ENCODE results near the gene HOXB7.

Gene HOXB7

DNA sequence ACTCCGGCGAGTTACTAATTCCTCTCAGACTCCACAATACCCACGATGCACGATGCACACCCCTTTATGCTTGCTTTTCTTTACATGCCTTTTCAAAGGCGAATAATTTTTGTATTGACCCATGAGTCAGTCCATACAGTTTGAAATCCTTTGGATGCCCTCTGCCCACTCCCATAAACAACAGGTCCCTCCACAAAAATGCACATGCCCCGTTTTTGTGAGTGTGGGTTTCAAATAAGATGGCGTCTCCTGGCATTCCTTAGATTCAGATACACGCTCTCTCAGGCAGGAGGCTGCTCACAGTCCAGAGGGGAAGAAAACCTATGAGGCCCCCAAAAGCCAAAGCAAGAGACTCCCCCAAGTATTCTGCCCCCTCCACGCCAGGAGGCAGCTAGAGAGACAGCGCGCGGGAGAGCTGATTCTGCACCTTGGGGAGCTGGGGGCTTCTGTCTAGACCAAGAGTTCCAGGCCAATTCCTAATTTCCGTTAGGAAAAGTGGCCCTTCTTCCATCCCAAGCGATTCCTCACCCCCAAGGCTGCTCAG is 34.9 kb upstream of the HOXB7 start:
- H3K4me3 ChIP-seq (ENCODE audit: low read depth, low read length), result no peak overlapping the region
- TF ChIP-seq, protein P1, sequence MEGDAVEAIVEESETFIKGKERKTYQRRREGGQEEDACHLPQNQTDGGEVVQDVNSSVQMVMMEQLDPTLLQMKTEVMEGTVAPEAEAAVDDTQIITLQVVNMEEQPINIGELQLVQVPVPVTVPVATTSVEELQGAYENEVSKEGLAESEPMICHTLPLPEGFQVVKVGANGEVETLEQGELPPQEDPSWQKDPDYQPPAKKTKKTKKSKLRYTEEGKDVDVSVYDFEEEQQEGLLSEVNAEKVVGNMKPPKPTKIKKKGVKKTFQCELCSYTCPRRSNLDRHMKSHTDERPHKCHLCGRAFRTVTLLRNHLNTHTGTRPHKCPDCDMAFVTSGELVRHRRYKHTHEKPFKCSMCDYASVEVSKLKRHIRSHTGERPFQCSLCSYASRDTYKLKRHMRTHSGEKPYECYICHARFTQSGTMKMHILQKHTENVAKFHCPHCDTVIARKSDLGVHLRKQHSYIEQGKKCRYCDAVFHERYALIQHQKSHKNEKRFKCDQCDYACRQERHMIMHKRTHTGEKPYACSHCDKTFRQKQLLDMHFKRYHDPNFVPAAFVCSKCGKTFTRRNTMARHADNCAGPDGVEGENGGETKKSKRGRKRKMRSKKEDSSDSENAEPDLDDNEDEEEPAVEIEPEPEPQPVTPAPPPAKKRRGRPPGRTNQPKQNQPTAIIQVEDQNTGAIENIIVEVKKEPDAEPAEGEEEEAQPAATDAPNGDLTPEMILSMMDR (IDR thresholded peaks at IDR 0.05; ENCODE audit: low read depth, low read length), result no peak

DNA sequence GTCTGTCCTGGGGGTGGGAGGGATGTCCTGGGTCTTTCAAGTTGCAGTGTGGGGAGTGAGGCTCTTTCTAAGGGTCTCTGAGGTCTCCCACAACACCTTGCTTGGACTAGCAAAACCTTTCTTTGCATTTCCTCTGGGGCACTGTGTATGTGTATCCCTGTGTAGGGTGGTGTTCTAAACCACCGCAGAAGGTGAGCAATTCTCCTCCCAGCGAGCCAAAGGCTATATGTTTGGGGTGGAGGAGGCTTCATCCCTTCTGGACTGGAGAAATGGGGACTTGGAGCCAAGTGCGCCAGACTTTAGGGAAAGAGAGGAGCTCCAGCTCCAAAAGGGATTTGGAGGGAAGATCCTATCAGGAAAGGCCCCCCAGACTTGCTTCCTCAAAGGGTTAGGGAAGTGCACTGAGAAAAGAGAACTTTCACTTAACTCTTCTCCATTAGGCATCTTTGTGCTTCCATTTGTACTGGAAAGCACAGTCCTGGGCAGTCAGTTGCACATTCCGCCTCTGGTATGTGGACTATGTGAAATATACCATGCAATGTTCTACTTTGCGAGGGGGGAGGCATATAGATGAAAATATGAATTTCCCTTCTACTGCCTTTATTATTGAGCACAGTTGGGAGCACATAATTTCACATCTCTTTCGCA is 34.2 kb upstream of the HOXB7 start:
- TF ChIP-seq, protein P1 (IDR thresholded peaks at IDR 0.05; ENCODE audit: low read depth, low read length), result no peak

DNA sequence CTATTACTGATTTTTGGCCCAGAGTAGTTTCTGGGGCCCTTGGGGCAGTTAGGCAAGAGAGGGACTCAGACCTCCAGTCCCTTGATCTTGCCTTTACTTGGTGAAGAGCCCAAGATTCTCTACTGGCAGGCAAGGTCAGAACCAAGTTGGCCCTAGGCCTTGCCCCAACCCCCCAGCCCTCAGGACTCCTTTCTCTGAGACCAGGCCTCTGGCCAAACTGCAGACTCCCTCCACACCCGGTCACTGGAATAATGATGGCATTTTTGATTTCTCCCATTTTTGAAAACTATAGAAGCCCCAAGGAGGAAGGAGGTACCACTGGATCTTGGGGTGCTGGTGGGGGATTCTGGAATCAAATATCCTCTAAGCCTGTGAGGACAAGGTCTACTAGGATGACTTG is 33.3 kb upstream of the HOXB7 start:
- H3K4me3 ChIP-seq (ENCODE audit: low read depth, low read length), result no peak overlapping the region
- TF ChIP-seq, protein P1 (IDR thresholded peaks at IDR 0.05; ENCODE audit: low read depth, low read length), result no peak

More for the DNA sequence above, 34.2 kb upstream of the HOXB7 start:
- H3K4me3 ChIP-seq (ENCODE audit: low read depth, low read length), result no peak overlapping the region

DNA sequence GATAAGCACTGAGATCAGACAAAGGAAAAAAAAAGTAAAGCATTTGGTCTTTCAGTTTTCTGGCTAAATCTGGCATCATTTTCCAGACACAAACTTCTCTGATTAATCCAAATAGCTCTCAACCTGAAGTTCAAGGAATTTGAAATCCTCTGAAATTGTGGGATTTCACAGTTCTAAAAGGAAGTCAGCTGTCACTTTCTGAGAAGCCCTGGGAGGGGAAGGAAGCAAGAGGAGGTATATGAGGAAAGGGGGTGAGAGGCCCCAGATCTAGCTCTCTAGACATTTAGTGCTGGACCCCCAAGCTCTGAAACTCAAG is 32.8 kb upstream of the HOXB7 start:
- TF ChIP-seq, protein P1 (IDR thresholded peaks at IDR 0.05; ENCODE audit: low read depth, low read length), result no peak
- no peak overlapping the region for H3K4me3 ChIP-seq (ENCODE audit: low read depth, low read length)

DNA sequence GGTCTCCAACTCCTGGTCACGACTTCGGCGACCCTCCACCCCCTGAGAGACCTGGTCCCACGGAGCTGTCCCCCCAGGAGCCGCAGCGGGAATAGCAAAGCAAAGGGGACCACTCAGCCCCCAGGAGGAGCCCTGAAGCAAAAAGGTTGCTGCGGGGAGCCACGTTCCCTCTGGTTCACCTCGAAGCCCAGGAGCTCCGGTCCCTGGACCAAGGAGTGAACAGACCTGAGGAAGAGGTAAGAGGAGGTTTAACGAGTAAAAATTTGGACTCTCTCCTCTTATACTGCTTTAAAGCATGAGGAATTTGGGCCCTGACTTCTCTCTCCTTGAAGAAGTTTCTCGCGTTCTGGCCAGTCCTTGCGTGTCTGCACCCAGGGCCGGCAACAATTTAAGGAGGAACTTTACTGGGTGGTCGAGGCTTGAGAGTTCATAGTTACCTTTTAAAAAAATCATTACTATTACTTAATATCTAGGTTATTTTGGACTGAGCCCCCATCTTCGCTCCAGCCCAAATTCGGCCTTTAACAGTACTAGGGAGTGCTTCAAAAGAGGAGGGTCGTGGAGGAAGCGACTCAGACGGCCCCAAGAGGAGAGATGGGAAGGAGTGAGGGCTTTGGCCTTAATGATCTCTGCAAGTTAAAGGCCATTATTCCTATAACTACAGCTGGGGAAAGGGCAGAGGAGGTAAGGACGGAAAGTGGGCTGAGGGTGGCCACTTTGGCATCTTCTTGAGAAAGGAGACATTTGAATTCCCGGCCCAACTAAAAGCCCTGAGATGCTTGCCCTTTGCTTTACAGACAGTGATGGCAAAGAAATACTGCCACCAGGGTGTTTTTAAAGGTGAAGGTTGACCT is 32.3 kb upstream of the HOXB7 start:
- no peak overlapping the region for H3K4me3 ChIP-seq (ENCODE audit: low read depth, low read length)
- TF ChIP-seq, protein P1 (IDR thresholded peaks at IDR 0.05; ENCODE audit: low read depth, low read length), result no peak

DNA sequence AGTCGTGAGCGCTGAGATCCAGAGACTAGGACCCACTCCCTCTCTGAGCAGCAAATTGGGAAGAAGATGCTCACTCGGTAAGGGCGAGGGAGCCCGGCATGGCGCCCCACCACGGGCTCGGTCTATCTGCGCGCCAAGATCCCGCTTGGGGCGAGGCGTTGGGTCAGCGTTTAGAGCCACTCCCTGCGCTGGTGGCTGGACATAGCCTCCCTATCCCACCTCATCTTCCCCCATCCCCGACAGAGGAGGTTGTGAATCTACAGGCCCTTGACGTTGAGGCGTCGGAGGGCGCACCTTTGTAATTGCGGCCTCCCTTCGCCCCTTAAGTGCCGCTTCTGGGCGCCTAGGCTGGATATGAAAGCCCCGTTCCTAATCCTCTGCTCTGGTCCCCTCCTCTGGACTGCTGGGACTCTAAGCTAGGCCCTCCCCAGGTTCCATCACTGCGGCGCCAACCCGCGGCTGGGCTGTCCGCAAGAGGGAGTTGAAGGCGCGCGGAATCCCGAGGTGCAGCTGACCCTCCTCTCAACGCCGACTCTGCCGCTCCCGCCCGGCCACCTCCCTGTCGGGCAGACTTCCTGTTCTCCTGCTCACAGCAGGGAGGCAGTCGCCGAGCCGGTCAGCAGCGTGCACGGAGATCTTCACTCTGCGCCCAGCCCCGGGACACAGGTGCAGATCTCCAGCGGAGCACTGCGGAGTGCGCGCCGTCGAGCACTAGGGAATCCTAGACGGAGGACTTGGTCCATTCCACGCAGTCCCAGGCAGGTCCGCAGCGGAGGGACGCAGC is 31.4 kb upstream of the HOXB7 start:
- TF ChIP-seq, protein P1 (IDR thresholded peaks at IDR 0.05; ENCODE audit: low read depth, low read length), result no peak
- H3K4me3 ChIP-seq (ENCODE audit: low read depth, low read length), result no peak overlapping the region
